Smooth muscle cell (in vitro differentiated cells): ENCODE data around the gene ARL5A. TPM values are rescaled to one million over a fixed set of nuclear protein-coding genes. Genes with fewer than 3 reads are reported as not detected.

Source experiments
- DNase-seq: peaks from one replicate; lab custom pipeline; 2025; ENCODE audit not compliant: unreplicated experiment; lab: John Stamatoyannopoulos, UW
- H2AFZ ChIP-seq: fragments of 200-600 bp; sonication (generic); 2 replicates; pipeline ENCODE4 v1.6.0; 2016; ENCODE audit warnings: antibody characterized with exemption, low read depth, mild to moderate bottlenecking
- H3F3A ChIP-seq: fragments of 200-600 bp; sonication (generic); 2 replicates; pipeline ENCODE4 v1.6.0; 2017; ENCODE audit warnings: antibody characterized with exemption, low read depth
- H3K27ac ChIP-seq: fragments of 200-600 bp; sonication (generic); 2 replicates; pipeline ENCODE4 v1.5.1; 2016; ENCODE audit warnings: low read depth, mild to moderate bottlenecking
- H3K27me3 ChIP-seq: fragments of 200-600 bp; sonication (generic); 2 replicates; pipeline ENCODE4 v1.6.1; 2016; ENCODE audit warnings: low read depth, mild to moderate bottlenecking
- H3K36me3 ChIP-seq: fragments of 200-600 bp; sonication (generic); 2 replicates; pipeline ENCODE4 v1.5.1; 2016; ENCODE audit warnings: low read depth
- H3K4me1 ChIP-seq: fragments of 200-600 bp; sonication (generic); 2 replicates; pipeline ENCODE4 v1.5.1; 2016; ENCODE audit warnings: low read depth
- H3K4me2 ChIP-seq: fragments of 200-600 bp; sonication (generic); 2 replicates; pipeline ENCODE4 v1.6.0; 2016; ENCODE audit warnings: mild to moderate bottlenecking
- H3K4me3 ChIP-seq: fragments of 200-600 bp; sonication (generic); 2 replicates; pipeline ENCODE4 v1.5.1; 2016; ENCODE audit warnings: mild to moderate bottlenecking
- H3K79me2 ChIP-seq: fragments of 200-600 bp; sonication (generic); 2 replicates; pipeline ENCODE4 v1.6.0; 2016; ENCODE audit warnings: low read depth, mild to moderate bottlenecking
- H3K9ac ChIP-seq: fragments of 200-600 bp; sonication (generic); 2 replicates; pipeline ENCODE4 v1.6.0; 2016; ENCODE audit warnings: low read depth
- H3K9me3 ChIP-seq: fragments of 200-600 bp; sonication (generic); replicated peaks from 2 replicates; pipeline ENCODE4 v1.5.1; 2016; ENCODE audit warnings: low read depth
- H4K20me1 ChIP-seq: fragments of 200-600 bp; sonication (generic); 2 replicates; pipeline ENCODE4 v1.6.0; 2016; ENCODE audit warnings: low read depth
- WGBS: methylation state at CpG from one replicate; pipeline ENCODE4 v1.1.7; 2016; ENCODE audit warnings: low lambda C conversion rate; 5-methylcytosine and 5-hydroxymethylcytosine counted together
- polyA plus RNA-seq: library from polyadenylated mRNA; unstranded; fragments of >200 nt; fragmentation: Nextera tagmentation; extraction: Ambion mirVana; gene quantifications from 2 replicates; pipeline ENCODE4 v1.2.1, GENCODE V29; 2016
- total RNA-seq: library from RNA; depleted of rRNA; stranded (reverse); fragments of >200 nt; gene quantifications from 2 replicates; pipeline ENCODE4 v1.2.3, GENCODE V29; 2014
- TF ChIP-seq, protein P1 (sequence below): fragments of 200-600 bp; sonication (generic); IDR thresholded peaks from 2 replicates; pipeline ENCODE4 v1.5.1; 2017; ENCODE audit warnings: borderline replicate concordance, mild to moderate bottlenecking, antibody characterized with exemption; ENCODE audit not compliant: insufficient read depth, poor library complexity, severe bottlenecking

Gene ARL5A
- total and polyA plus RNA-seq, 2 experiments from 2014 or later: 24.2 to 81.2 TPM

DNA sequence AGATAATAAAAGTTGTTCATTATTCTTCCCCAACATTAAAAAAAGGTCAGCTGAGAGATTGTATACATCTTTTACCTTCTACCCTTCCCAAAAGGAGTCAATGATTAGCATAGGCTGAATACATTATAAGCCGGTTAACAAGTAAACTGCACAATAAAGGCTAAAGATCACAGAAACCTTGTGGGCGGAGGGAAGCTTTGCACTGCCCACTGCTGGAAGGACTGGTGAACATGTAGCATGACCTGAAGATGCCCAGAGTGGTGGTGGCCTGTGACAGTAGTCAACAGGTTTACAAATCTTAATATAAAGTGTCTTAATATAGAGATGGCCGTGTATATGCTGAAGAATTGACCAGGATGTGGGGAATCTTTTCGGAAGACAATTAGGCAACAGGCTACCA, 35.6 kb downstream of the ARL5A start:
- Histone ChIP-seq H3K27ac (no peak overlapping the region), H3K4me3 (no peak overlapping the region), H4K20me1 (no peaks in the 10 kb centered on the region), H3F3A (no peaks in the 10 kb centered on the region), H3K79me2 (no peaks in the 10 kb centered on the region), H3K27me3 (no peaks in the 10 kb centered on the region), H3K9ac (no peak overlapping the region), H3K4me2 (no peak overlapping the region), H3K4me1 (no peaks in the 10 kb centered on the region), H3K36me3 (no peaks in the 10 kb centered on the region), H3K9me3 (no peaks in the 10 kb centered on the region), H2AFZ (no peak overlapping the region)
- TF ChIP-seq, protein P1, sequence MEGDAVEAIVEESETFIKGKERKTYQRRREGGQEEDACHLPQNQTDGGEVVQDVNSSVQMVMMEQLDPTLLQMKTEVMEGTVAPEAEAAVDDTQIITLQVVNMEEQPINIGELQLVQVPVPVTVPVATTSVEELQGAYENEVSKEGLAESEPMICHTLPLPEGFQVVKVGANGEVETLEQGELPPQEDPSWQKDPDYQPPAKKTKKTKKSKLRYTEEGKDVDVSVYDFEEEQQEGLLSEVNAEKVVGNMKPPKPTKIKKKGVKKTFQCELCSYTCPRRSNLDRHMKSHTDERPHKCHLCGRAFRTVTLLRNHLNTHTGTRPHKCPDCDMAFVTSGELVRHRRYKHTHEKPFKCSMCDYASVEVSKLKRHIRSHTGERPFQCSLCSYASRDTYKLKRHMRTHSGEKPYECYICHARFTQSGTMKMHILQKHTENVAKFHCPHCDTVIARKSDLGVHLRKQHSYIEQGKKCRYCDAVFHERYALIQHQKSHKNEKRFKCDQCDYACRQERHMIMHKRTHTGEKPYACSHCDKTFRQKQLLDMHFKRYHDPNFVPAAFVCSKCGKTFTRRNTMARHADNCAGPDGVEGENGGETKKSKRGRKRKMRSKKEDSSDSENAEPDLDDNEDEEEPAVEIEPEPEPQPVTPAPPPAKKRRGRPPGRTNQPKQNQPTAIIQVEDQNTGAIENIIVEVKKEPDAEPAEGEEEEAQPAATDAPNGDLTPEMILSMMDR: no peak
- WGBS: 98% methylated on average over 4 of the region's 4 CpGs
- no peak for DNase-seq

DNA sequence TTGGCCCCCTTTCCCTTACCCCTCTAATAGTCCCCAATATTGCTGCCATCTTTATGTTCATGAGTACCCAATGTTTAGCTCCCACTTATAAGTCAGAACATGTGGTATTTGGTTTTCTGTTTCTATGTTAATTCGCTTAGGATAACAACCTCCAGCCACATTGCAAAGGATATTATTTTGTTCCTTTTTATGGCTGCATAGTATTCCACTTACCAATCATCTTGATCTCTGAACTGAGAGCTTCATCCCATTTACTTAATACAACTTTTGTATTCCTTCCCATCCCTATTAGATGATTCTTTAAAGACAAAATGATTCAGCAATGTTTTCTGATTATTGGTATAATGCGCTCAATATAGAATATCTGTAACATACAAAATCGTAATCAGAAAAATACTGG, 36.7 kb downstream of the ARL5A start:
- H2AFZ ChIP-seq: no peak overlapping the region
- H3K36me3 ChIP-seq: no peaks in the 10 kb centered on the region
- H3K4me2 ChIP-seq: no peak overlapping the region
- H3K9me3 ChIP-seq: no peaks in the 10 kb centered on the region
- WGBS: 97% methylated on average over 3 of the region's 3 CpGs
- no peak overlapping the region for H3K4me3 ChIP-seq
- no peaks in the 10 kb centered on the region for H3F3A ChIP-seq
- H3K79me2 ChIP-seq: no peaks in the 10 kb centered on the region
- no peaks in the 10 kb centered on the region for H4K20me1 ChIP-seq
- DNase-seq: no peak
- TF ChIP-seq, protein P1: no peak
- H3K4me1 ChIP-seq: no peaks in the 10 kb centered on the region
- no peaks in the 10 kb centered on the region for H3K27me3 ChIP-seq
- H3K9ac ChIP-seq: no peak overlapping the region
- no peak overlapping the region for H3K27ac ChIP-seq

DNA sequence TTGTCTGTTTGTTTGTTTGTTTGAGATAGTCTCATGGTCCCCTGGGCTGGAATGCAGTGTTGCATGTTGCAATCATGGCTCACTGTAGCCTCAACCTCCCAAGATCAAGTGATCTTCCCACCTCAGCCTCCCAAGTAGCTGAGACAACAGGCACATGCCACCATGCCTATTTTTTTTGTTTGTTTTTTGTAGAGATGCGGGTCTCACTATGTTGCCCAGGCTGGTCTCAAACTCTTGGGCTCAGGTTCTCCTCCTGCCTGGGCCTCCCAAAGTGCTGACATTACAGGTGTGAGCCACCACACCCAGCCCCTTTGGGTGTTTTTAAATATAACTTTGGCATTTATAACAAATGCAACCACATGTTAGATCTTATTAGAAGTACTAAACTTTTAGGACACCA, 37.5 kb downstream of the ARL5A start:
- Histone ChIP-seq H3K4me2 (no peak overlapping the region), H3K4me3 (no peak overlapping the region), H3K4me1 (no peaks in the 10 kb centered on the region), H4K20me1 (no peaks in the 10 kb centered on the region), H3K27ac (no peak overlapping the region), H3K9ac (no peak overlapping the region), H3K79me2 (no peaks in the 10 kb centered on the region), H3K27me3 (no peaks in the 10 kb centered on the region), H3F3A (no peaks in the 10 kb centered on the region), H2AFZ (no peak overlapping the region), H3K9me3 (no peaks in the 10 kb centered on the region), H3K36me3 (no peaks in the 10 kb centered on the region)
- TF ChIP-seq, protein P1: no peak
- DNase-seq: no peak
- WGBS: 100% methylated on average over 1 of the region's 1 CpG

DNA sequence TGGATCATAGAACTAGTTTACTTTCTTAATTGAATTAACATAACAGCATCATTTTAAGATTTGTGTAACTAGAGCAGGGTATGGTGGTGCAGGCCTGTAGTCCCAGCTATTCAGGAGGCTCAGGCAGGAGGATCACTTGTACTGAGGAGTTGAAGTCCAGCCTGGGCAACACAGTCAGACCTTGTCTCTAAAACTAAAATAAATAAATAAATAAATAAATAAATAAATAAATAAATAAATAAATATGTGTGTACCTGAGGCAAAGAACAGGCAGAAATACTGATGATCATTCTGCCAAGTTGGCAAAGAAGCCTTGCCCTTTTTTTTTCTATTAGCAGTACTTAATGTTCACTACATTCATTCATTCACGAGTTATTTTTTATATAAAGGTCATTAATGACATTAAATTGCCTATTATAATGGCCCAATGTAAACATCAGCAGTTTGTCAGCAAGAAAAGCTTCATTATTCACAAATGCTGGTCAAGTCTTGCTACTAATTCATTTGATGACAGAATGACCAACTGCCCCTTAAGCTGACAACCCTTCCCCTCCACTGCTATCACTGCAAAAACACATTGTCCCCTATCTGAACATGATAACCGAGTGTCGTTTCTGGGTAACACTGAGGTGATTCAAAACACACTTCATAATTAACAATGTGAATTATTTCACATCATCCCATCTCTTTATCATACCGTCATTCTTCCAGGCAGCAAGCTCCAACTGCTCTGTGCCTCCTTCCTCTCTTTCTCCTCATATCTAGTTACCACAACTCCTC, 39.0 kb downstream of the ARL5A start:
- Histone ChIP-seq H3K4me2 (no peak overlapping the region), H4K20me1 (no peaks in the 10 kb centered on the region), H3K9me3 (no peaks in the 10 kb centered on the region), H3K27me3 (no peaks in the 10 kb centered on the region), H3K4me3 (no peak overlapping the region), H3K9ac (no peak overlapping the region), H3K27ac (no peak overlapping the region), H3K79me2 (no peaks in the 10 kb centered on the region), H3F3A (no peaks in the 10 kb centered on the region), H3K4me1 (no peaks in the 10 kb centered on the region), H2AFZ (no peak overlapping the region), H3K36me3 (no peaks in the 10 kb centered on the region)
- WGBS: 85% methylated on average over 4 of the region's 4 CpGs
- DNase-seq: no peak
- TF ChIP-seq, protein P1: no peak
